ENCODE results near the gene ITM2A.

- TF ChIP-seq REST (IDR thresholded peaks at IDR 0.05; ENCODE audit: unreplicated experiment) (no peak), POLR2AphosphoS5 (IDR thresholded peaks at IDR 0.05; ENCODE audit: low read depth) (no peak), EZH2phosphoT487 (IDR thresholded peaks at IDR 0.05; ENCODE audit: unreplicated experiment) (no peak), CTCF (conservative IDR thresholded peaks at IDR 0.05; ENCODE audit: low read depth in 2 of 2) (no peak), ETS1 (IDR thresholded peaks at IDR 0.05) (no peak), NANOG (IDR thresholded peaks at IDR 0.05; ENCODE audit: borderline replicate concordance) (no peak), JUNB (IDR thresholded peaks at IDR 0.05; ENCODE audit: unreplicated experiment) (no peak), CREB1 (CRISPR knock-in tag; IDR thresholded peaks at IDR 0.05; ENCODE audit: low read depth) (no peak)
Observed at GRCh38 chrX:79400623-79401022, 33.5 kb upstream of the ITM2A start.
